OCI-LY7 (cell line): ENCODE measurements around the gene SAA2. TPM values are rescaled to one million over a fixed set of nuclear protein-coding genes. Genes with fewer than 3 reads are reported as not detected.

Experiments
- BruUV-seq: library from RNA; stranded (reverse); fragments of 400-500 nt; replicated peaks from 2 replicates; lab custom pipeline; 2021; lab: Mats Ljungman, UMichigan
- CTCF ChIA-PET: fragments of 300-600 bp; sonication (Branson Sonifier 250); formaldehyde crosslinking; loops from one replicate; lab custom pipeline; 2022; ENCODE audit warnings: antibody characterized with exemption; ENCODE audit not compliant: unreplicated experiment; lab: Charles Lee
- POLR2A ChIA-PET: fragments of 300-600 bp; sonication (Branson Sonifier 250); formaldehyde crosslinking; loops from one replicate; lab custom pipeline; 2022; ENCODE audit warnings: antibody characterized with exemption; lab: Charles Lee
- DNase-seq: peaks from one replicate; pipeline ENCODE4 v3.0.0-alpha.2; 2015; ENCODE audit warnings: low spot score
- H2AFZ ChIP-seq: fragments of 200-600 bp; sonication (generic), shearing (Covaris generic); 2 replicates; pipeline ENCODE4 v1.6.1; 2014; ENCODE audit warnings: mild to moderate bottlenecking, antibody characterized with exemption, low read length, moderate library complexity
- H3K27ac ChIP-seq: fragments of 200-600 bp; sonication (generic); 2 replicates; pipeline ENCODE4 v1.5.1; 2014; ENCODE audit warnings: mixed run types, low read depth, mild to moderate bottlenecking, moderate library complexity, low read length, inconsistent platforms; ENCODE audit not compliant: poor library complexity, severe bottlenecking
- H3K36me3 ChIP-seq: fragments of 200-600 bp; sonication (generic); 2 replicates; pipeline ENCODE4 v1.6.1; 2014; ENCODE audit warnings: mild to moderate bottlenecking, antibody characterized with exemption, low read length, moderate library complexity, mixed read lengths; ENCODE audit not compliant: insufficient read depth
- H3K4me1 ChIP-seq: fragments of 200-600 bp; sonication (generic); 2 replicates; pipeline ENCODE4 v1.5.1; 2014; ENCODE audit warnings: mild to moderate bottlenecking, low read length; ENCODE audit not compliant: insufficient read depth, poor library complexity, severe bottlenecking
- H3K4me2 ChIP-seq: fragments of 200-600 bp; sonication (generic); 2 replicates; pipeline ENCODE4 v1.6.1; 2014; ENCODE audit warnings: mild to moderate bottlenecking, low read length
- H3K4me3 ChIP-seq: fragments of 200-600 bp; sonication (generic); 2 replicates; pipeline ENCODE4 v1.5.1; 2014; ENCODE audit warnings: mild to moderate bottlenecking, low read depth, low read length; ENCODE audit not compliant: poor library complexity, severe bottlenecking
- H3K79me2 ChIP-seq: fragments of 200-600 bp; sonication (generic); 2 replicates; pipeline ENCODE4 v1.6.1; 2016; ENCODE audit warnings: low read depth, mild to moderate bottlenecking, low read length, moderate library complexity, mixed read lengths; ENCODE audit not compliant: insufficient read depth
- H3K9me2 ChIP-seq: fragments of 200-600 bp; sonication (generic); 2 replicates; pipeline ENCODE4 v1.6.1; 2016; ENCODE audit warnings: mild to moderate bottlenecking, low read length, mixed read lengths; ENCODE audit not compliant: insufficient read depth
- H3K9me3 ChIP-seq: fragments of 200-600 bp; sonication (generic); 2 replicates; pipeline ENCODE4 v1.6.1; 2014; ENCODE audit warnings: mild to moderate bottlenecking, mixed run types, low read length, mixed read lengths
- H4K20me1 ChIP-seq: fragments of 200-600 bp; sonication (generic); 2 replicates; pipeline ENCODE4 v1.6.1; 2014; ENCODE audit warnings: mild to moderate bottlenecking, antibody characterized with exemption, low read length, moderate library complexity, mixed read lengths; ENCODE audit not compliant: insufficient read depth
- EZH2phosphoT487 ChIP-seq: fragments of 200-600 bp; sonication (generic); IDR thresholded peaks from 2 replicates; pipeline ENCODE4 v1.6.1; 2018; ENCODE audit warnings: low read depth, borderline replicate concordance, mild to moderate bottlenecking, mixed run types, antibody characterized with exemption, low read length, moderate library complexity, mixed read lengths
- intact Hi-C: fragments of 100-400 bp; cut with micrococcal nuclease; formaldehyde crosslinking; loops from one replicate; pipeline ENCODE4 v1.10.0; 2022; ENCODE audit not compliant: unreplicated experiment
- total RNA-seq, 2 experiments: library from RNA; depleted of rRNA in 1 of 2; stranded (reverse); fragments of >200 nt in 1 of 2; shearing (Covaris generic) in 1 of 2; gene quantifications; 2 replicates each; pipeline ENCODE4 v1.2.3, GENCODE V29; 2014 to 2022
- TF ChIP-seq, protein P1 (sequence below): fragments of 200-600 bp; sonication (generic); conservative IDR thresholded peaks from 2 replicates; pipeline ENCODE4 v1.5.1; 2014; ENCODE audit warnings: mild to moderate bottlenecking, antibody characterized with exemption, low read length, moderate library complexity, mixed read lengths

SAA2 gene
- total RNA-seq, 2 experiments from 2014 or later, result not detected

DNA sequence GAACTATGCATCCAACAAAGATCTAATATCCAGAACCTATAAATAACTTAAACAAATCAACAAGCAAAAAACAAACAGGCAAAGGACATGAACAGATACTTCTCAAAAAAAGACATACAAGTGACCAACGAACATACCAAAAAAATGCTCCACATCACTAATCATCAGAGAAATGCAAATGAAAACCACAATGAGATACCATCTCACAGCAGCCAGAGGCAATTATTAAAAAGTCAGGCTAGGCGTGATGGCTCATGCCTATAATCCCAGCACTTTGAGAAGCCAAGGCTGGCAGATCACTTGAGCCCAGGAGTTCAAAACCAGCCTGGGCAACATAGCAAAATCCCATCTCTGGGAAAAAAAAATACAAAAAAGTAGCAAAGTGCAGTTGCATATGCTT lies 22.6 kb downstream of the SAA2 start:
- intact Hi-C loops, result loop anchor here (2.0 to 5.0 kb wide), 2 partner anchors 169 to 301 kb away; partner anchors contain the start of genes LDHA and TSG101
- H4K20me1 ChIP-seq, result no peaks in the 10 kb centered on the region
- no peaks in the 10 kb centered on the region for H3K9me2 ChIP-seq
- H3K4me3 ChIP-seq, result peak overlapping the region; percentile 42
- TF ChIP-seq, protein P1, sequence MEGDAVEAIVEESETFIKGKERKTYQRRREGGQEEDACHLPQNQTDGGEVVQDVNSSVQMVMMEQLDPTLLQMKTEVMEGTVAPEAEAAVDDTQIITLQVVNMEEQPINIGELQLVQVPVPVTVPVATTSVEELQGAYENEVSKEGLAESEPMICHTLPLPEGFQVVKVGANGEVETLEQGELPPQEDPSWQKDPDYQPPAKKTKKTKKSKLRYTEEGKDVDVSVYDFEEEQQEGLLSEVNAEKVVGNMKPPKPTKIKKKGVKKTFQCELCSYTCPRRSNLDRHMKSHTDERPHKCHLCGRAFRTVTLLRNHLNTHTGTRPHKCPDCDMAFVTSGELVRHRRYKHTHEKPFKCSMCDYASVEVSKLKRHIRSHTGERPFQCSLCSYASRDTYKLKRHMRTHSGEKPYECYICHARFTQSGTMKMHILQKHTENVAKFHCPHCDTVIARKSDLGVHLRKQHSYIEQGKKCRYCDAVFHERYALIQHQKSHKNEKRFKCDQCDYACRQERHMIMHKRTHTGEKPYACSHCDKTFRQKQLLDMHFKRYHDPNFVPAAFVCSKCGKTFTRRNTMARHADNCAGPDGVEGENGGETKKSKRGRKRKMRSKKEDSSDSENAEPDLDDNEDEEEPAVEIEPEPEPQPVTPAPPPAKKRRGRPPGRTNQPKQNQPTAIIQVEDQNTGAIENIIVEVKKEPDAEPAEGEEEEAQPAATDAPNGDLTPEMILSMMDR, result no peak
- no peak for TF ChIP-seq EZH2phosphoT487
- peaks cover 21% of the 10 kb centered on the region; the same call in 1 of the 2 replicates for H3K9me3 ChIP-seq
- H3K4me1 ChIP-seq, result peaks cover 78% of the 10 kb centered on the region
- H3K79me2 ChIP-seq, result peaks cover 22% of the 10 kb centered on the region
- peak overlapping the region; percentile 84 for H3K4me2 ChIP-seq
- peaks cover 29% of the 10 kb centered on the region for H3K36me3 ChIP-seq
- DNase-seq, result peak; percentile 55
- peak overlapping the region; percentile 5; the same call in 1 of the 2 replicates for H2AFZ ChIP-seq
- ChIA-PET POLR2A (interaction anchor here (1.0 to 1.8 kb wide), 5 partner anchors 10 to 301 kb away, joined by 3 to 6 read pairs (median 4); partner anchors contain the start of genes LDHA and TSG101), CTCF (no interaction called here)
- no TSS peak for BruUV-seq
- H3K27ac ChIP-seq, result peak overlapping the region; percentile 100

DNA sequence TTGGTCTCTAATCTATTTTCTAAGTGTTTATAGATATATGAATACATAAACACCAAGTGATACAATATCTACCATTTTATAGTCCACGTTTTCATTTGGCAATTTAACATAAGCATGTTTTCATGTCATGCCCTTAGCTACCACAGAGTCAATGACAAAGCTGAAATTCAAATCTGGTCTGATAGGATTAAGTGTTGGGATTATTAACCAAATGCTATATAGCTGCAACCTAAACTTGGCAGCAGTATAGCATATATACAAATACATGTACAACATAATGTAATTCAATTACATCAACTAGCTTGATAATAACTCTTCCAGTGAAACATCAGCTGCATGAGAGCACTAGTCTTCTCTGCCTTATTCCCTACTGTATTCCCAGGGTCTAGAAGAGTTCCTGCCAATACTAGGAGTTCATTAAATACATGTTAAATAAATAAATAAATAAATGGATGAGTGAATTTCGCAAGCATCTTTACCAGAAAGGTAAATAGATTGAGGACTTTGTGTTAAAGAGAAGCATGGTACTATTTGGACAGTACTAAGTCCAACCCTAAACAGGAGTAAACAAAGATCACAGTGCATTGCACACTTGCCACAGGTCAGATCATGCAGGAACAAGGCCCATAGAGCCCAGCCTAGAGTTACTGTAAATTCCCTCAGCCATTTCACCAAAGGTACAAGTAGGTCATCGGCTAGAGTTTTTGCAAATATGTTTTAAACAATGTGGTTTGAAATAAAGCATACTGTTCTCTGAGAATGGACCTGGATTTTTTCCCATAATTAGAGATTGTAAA lies 24.7 kb downstream of the SAA2 start:
- no TSS peak for BruUV-seq
- Histone ChIP-seq H4K20me1 (no peaks in the 10 kb centered on the region), H3K9me2 (no peaks in the 10 kb centered on the region), H2AFZ (peak overlapping the region; percentile 52; the same call in 1 of the 2 replicates), H3K4me3 (no peak overlapping the region), H3K4me2 (0 out of 2 replicates have a peak overlapping the region, but pooled peaks have one; percentile 7), H3K4me1 (peaks cover 60% of the 10 kb centered on the region), H3K79me2 (peaks cover 22% of the 10 kb centered on the region), H3K27ac (peak overlapping the region; percentile 100), H3K36me3 (peaks cover 36% of the 10 kb centered on the region), H3K9me3 (peaks cover 36% of the 10 kb centered on the region; the same call in 1 of the 2 replicates)
- intact Hi-C loops, result no loop called here
- POLR2A ChIA-PET, result interaction anchor here (0.6 to 2.3 kb wide), 7 partner anchors 8 to 376 kb away, joined by 3 to 7 read pairs (median 6); partner anchors contain the start of gene LDHA
- no peak for DNase-seq
- CTCF ChIA-PET, result interaction anchor here (0.6 kb wide), 1 partner anchor 77 kb away, joined by 3 read pairs; no protein-coding TSS in a partner anchor
- no peak for TF ChIP-seq EZH2phosphoT487
- TF ChIP-seq, protein P1, result no peak
